GM03348 (cell line): ENCODE measurements around the gene PLCB1.
A peak's percentile ranks its signal among the peaks of the same experiment; 100 is the strongest.
"Not testable (repeated sequence)": the region's sequence is repeated elsewhere in the genome, so short reads cannot be mapped to it uniquely, and the experiment has no call there.

ENCODE experiments used
- DNase-seq: peaks from one replicate; pipeline ENCODE4 v3.0.0; 2012; ENCODE audit warnings: low spot score

Gene PLCB1

GRCh38 chr20:8788275-8788674, 656.2 kb downstream of the PLCB1 start:
- DNase-seq, result no peak

GRCh38 chr20:8788831-8789230, 656.8 kb downstream of the PLCB1 start:
- DNase-seq, result no peak

GRCh38 chr20:8790442-8791074, 658.5 kb downstream of the PLCB1 start:
- peak; percentile 61 for DNase-seq

GRCh38 chr20:8795404-8795803, 663.3 kb downstream of the PLCB1 start:
- no peak for DNase-seq

- DNase-seq, result peak; percentile 50
These were observed 664.1 kb downstream of the PLCB1 start for GRCh38 chr20:8796088-8796660.

GRCh38 chr20:8798505-8798904, 666.4 kb downstream of the PLCB1 start:
- DNase-seq, result peak; percentile 44

GRCh38 chr20:8800089-8800488, 668.0 kb downstream of the PLCB1 start:
- no peak for DNase-seq

- no peak for DNase-seq
These were observed 669.6 kb downstream of the PLCB1 start for GRCh38 chr20:8801686-8802085.

GRCh38 chr20:8803065-8803464, 671.0 kb downstream of the PLCB1 start:
- no peak for DNase-seq

GRCh38 chr20:8803941-8804340, 671.9 kb downstream of the PLCB1 start:
- DNase-seq, result no peak

GRCh38 chr20:8805737-8806442, 673.8 kb downstream of the PLCB1 start:
- no peak for DNase-seq

GRCh38 chr20:8807480-8808201, 675.6 kb downstream of the PLCB1 start:
- no peak for DNase-seq

GRCh38 chr20:8808202-8808535, 676.1 kb downstream of the PLCB1 start:
- DNase-seq, result no peak

- no peak for DNase-seq
These were observed 677.3 kb downstream of the PLCB1 start for GRCh38 chr20:8809107-8809953.

- DNase-seq, result no peak
These were observed 679.9 kb downstream of the PLCB1 start for GRCh38 chr20:8811801-8812594.

- DNase-seq, result no peak
These were observed 680.8 kb downstream of the PLCB1 start for GRCh38 chr20:8812817-8813216.

GRCh38 chr20:8815208-8815607, 683.1 kb downstream of the PLCB1 start:
- DNase-seq, result no peak

GRCh38 chr20:8829256-8829655, 697.2 kb downstream of the PLCB1 start:
- DNase-seq, result no peak

GRCh38 chr20:8834294-8834693, 702.2 kb downstream of the PLCB1 start:
- DNase-seq, result not testable (repeated sequence)

GRCh38 chr20:8834851-8835250, 702.8 kb downstream of the PLCB1 start:
- DNase-seq, result no peak

- DNase-seq, result peak; percentile 57
These were observed 705.3 kb downstream of the PLCB1 start for GRCh38 chr20:8837396-8837795.
